Measurements from ENCODE around the gene CPT1B. TPM values are rescaled to one million over a fixed set of nuclear protein-coding genes. Genes with fewer than 3 reads are reported as not detected.

CPT1B gene
- total and polyA plus RNA-seq, 2 of the 8 experiments (the other 6 are each of a cell fraction or from before 2014, with no cell fraction given): 34.2 to 36.2 TPM

DNA sequence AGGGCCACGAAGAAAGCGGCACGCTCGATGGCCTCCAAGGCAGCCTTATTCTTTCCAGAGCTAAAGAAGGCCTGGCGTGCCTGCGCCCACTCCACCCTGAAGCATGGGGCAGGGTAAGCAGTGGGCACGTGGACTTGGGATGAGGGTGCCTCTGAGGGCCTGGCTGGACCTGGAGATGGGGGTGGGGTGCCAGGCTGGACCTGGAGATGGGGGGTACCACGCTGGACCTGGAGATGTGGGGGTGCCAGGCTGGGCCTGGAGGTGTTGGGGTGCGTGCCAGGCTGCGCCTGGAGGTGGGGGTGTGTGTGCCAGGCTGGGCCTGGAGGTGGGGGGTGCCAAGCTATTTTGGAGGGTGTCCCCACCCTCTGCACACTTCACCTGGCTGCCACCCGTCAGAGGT is 5.3 kb downstream of the CPT1B start:
- no peak overlapping the region for H4K91ac ChIP-seq (replicated peaks; ENCODE audit: insufficient read length, low read length)
- CTCF ChIA-PET (ENCODE audit: partially characterized antibody): interaction anchor here (0.7 to 8.1 kb wide), 11 partner anchors 8 to 119 kb away, joined by 3 to 84 read pairs (median 3); partner anchors contain the start of genes ARSA and SYCE3
- no peak overlapping the region for H2AK5ac ChIP-seq (ENCODE audit: low read depth, low read length)
- no peaks in the 10 kb centered on the region for H3K79me2 ChIP-seq (ENCODE audit: control insufficient read depth in 1 of 2, insufficient read depth in 2 of 2, low read length in 2 of 2)
- H3K14ac ChIP-seq (ENCODE audit: insufficient read length): no peak overlapping the region
- H4K20me1 ChIP-seq (replicated peaks in 1 of 2; ENCODE audit: control insufficient read depth in 1 of 2, insufficient read depth in 2 of 2, low read length in 2 of 2): peaks cover 4 to 22% of the 10 kb centered on the region in 2 experiments
- H4K5ac ChIP-seq (ENCODE audit: insufficient read length, low read depth, low read length): no peak overlapping the region
- 87% methylated on average over 11 of the region's 11 CpGs; no CpG with 5 or more reads in 1 of the 2 experiments for WGBS, 2 experiments (ENCODE audit: extremely low coverage in 1 of 2, insufficient coverage in 1 of 2, insufficient read length in 1 of 2, insufficient replicate concordance in 2 of 2, low coverage in 1 of 2, low lambda C conversion rate in 2 of 2, missing lambda C conversion rate in 1 of 2)
- H3K79me1 ChIP-seq (ENCODE audit: low read depth, low read length): no peaks in the 10 kb centered on the region
- H2BK5ac ChIP-seq (ENCODE audit: low read depth, low read length): no peak overlapping the region
- no peak overlapping the region for H2BK120ac ChIP-seq (replicated peaks; ENCODE audit: low read depth, low read length)
- no peaks in the 10 kb centered on the region for H3K23me2 ChIP-seq (ENCODE audit: low read depth, low read length)
- no peak overlapping the region for H3K9ac ChIP-seq (replicated peaks in 1 of 4; ENCODE audit: extremely low read depth in 1 of 4, low read depth in 3 of 4, low read length in 3 of 4)
- no peak for FAIRE-seq
- no peak overlapping the region for H4K8ac ChIP-seq (ENCODE audit: extremely low read depth, insufficient read depth, low read length)
- no peak overlapping the region for H3K4ac ChIP-seq (replicated peaks; ENCODE audit: insufficient read length, low read depth, low read length)
- DNase-seq (ENCODE audit: low read depth in 1 of 2, low spot score in 2 of 2): no peak
- POLR2A ChIA-PET (ENCODE audit: partially characterized antibody): interaction anchor here (2.3 to 3.1 kb wide), 2 partner anchors 9 to 10 kb away, joined by 7 to 10 read pairs; partner anchors contain the start of genes CHKB and SYCE3
- H2BK12ac ChIP-seq (ENCODE audit: low read depth, low read length): no peak overlapping the region
- no peak overlapping the region for H3K27ac ChIP-seq (ENCODE audit: low read depth, low read length)
- H2BK20ac ChIP-seq (ENCODE audit: low read length): no peak overlapping the region
- no peak overlapping the region for H3K18ac ChIP-seq (ENCODE audit: extremely low read depth, low read length)
- no peak overlapping the region for H2BK15ac ChIP-seq (ENCODE audit: low read length)
- no peak overlapping the region for H3K23ac ChIP-seq (ENCODE audit: insufficient read length)
- TF ChIP-seq SP4 (IDR thresholded peaks at IDR 0.05; ENCODE audit: low read length) (no peak), CTBP2 (IDR thresholded peaks at IDR 0.05; ENCODE audit: borderline replicate concordance, insufficient read depth, insufficient read length, low read length) (no peak), HDAC2 (IDR thresholded peaks at IDR 0.05; ENCODE audit: borderline replicate concordance in 1 of 2, low read depth in 2 of 2, low read length in 2 of 2) (no peak), GTF2F1 (IDR thresholded peaks at IDR 0.05; ENCODE audit: borderline replicate concordance, low read depth, low read length) (no peak), SAP30 (IDR thresholded peaks at IDR 0.05; ENCODE audit: insufficient read depth, insufficient replicate concordance, low read length) (no peak), TCF12 (IDR thresholded peaks at IDR 0.05; ENCODE audit: low read depth, low read length) (no peak), RNF2 (IDR thresholded peaks at IDR 0.05; ENCODE audit: borderline replicate concordance, low read depth, low read length, missing control alignments, poor library complexity, severe bottlenecking) (no peak), POLR2A (IDR thresholded peaks at IDR 0.05; ENCODE audit: control extremely low read depth in 1 of 2, low read depth in 2 of 2, low read length in 2 of 2) (no peak), JUND (IDR thresholded peaks at IDR 0.05; ENCODE audit: low read length) (no peak)
- TF ChIP-seq, protein P1, sequence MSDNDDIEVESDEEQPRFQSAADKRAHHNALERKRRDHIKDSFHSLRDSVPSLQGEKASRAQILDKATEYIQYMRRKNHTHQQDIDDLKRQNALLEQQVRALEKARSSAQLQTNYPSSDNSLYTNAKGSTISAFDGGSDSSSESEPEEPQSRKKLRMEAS (IDR thresholded peaks at IDR 0.05): no peak
- TF ChIP-seq, protein P2, sequence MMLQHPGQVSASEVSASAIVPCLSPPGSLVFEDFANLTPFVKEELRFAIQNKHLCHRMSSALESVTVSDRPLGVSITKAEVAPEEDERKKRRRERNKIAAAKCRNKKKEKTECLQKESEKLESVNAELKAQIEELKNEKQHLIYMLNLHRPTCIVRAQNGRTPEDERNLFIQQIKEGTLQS (IDR thresholded peaks at IDR 0.05; ENCODE audit: insufficient read depth, low read depth, low read length): no peak
- TF ChIP-seq, protein P3, sequence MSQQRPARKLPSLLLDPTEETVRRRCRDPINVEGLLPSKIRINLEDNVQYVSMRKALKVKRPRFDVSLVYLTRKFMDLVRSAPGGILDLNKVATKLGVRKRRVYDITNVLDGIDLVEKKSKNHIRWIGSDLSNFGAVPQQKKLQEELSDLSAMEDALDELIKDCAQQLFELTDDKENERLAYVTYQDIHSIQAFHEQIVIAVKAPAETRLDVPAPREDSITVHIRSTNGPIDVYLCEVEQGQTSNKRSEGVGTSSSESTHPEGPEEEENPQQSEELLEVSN (IDR thresholded peaks at IDR 0.05): no peak
- no peak overlapping the region for H3K56ac ChIP-seq (replicated peaks; ENCODE audit: insufficient read length, low read depth, low read length)
- H2AFZ ChIP-seq (ENCODE audit: low read length): no peak overlapping the region
- peaks cover 12 to 38% (median 31%) of the 10 kb centered on the region in 4 experiments; a peak in 7 of 8 replicates for H3K36me3 ChIP-seq (ENCODE audit: control insufficient read depth in 2 of 4, insufficient read depth in 4 of 4, low read length in 3 of 4)
- H3K4me2 ChIP-seq (ENCODE audit: insufficient read depth in 1 of 2, low read depth in 2 of 2, low read length in 2 of 2): no peak overlapping the region
- H3K9me3 ChIP-seq (ENCODE audit: insufficient read depth in 2 of 2, low read depth in 1 of 2, low read length in 1 of 2): no peaks in the 10 kb centered on the region
- H3K4me1 ChIP-seq (replicated peaks in 1 of 4; ENCODE audit: control insufficient read depth in 3 of 4, insufficient read depth in 4 of 4, low read length in 3 of 4): no peaks in the 10 kb centered on the region
- no peaks in the 10 kb centered on the region for H3K27me3 ChIP-seq (replicated peaks in 1 of 4; ENCODE audit: control insufficient read depth in 3 of 4, extremely low read depth in 1 of 4, insufficient read depth in 3 of 4, low read length in 3 of 4)
- no peak overlapping the region for H3K4me3 ChIP-seq (ENCODE audit: extremely low read depth in 1 of 4, insufficient read depth in 2 of 4, low read depth in 3 of 4, low read length in 4 of 4)
